Kidney capillary endothelial cell (primary cell): Measurements from ENCODE around the gene COL19A1.
"Not testable (repeated sequence)": the region's sequence is repeated elsewhere in the genome, so short reads cannot be mapped to it uniquely, and the experiment has no call there.

Experiments
- DNase-seq: peaks from one replicate; pipeline ENCODE4 v3.0.0-alpha.2; 2018; ENCODE audit warnings: low spot score

Gene COL19A1

DNA sequence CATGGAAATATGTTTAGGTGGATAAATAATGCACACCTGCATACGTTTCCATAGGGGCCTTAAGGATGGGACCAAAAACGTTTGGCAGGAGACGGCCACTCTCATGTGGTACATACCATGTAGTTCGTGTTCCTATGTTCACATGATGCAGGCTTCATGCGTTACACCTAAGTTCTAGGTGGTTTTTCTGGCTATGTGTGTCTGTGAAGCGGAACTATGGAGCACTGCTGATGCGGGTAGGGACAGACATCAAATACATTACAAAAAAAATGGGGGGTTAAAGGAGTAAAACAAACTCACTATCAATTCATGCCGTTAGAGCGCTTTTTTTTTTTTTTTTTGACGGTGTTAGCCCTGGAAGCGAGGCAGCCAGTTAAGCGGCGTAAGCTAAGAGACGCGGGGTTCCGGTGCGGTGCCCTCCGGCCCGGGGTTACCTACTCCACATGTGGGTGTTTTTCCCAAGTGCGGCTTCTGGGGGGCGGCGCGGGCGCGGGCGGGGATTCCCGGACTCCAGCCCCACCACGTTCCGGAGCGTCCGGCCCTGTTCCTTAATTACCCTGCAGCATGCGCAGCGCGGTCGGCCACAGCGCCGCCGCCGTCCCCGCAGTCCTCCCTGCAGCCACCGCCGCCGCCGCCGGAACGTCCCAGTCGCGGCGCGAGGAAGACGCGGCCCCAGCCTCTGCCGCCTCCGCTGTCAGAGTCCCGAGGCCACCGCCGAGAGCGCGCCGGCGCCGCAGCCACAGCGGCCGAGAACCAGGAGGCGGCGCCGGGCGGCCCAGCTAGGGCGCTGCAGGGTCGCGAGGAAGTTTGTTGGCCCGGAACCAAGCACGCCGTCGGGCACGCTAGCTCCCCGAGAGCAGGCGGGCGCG, 648 bp downstream of the COL19A1 start:
- DNase-seq, result peak; percentile 55

DNA sequence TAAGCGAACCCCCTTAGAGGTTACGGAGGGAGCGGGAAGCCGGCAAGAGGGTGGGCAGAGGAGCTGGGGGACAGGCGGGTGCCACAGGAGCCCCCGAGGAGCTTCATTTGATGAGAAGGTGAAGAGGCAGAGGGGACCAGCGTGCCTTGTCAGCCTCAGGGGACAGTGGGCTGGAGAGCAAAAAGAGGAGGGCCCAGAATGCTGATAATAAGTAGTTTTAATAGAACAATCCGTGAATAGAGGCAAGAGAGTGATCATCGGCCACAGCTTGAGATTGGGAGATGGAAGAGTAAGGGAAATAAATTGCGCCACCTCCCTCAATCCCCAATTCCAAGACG, 1.3 kb downstream of the COL19A1 start:
- peak; percentile 8 for DNase-seq

DNA sequence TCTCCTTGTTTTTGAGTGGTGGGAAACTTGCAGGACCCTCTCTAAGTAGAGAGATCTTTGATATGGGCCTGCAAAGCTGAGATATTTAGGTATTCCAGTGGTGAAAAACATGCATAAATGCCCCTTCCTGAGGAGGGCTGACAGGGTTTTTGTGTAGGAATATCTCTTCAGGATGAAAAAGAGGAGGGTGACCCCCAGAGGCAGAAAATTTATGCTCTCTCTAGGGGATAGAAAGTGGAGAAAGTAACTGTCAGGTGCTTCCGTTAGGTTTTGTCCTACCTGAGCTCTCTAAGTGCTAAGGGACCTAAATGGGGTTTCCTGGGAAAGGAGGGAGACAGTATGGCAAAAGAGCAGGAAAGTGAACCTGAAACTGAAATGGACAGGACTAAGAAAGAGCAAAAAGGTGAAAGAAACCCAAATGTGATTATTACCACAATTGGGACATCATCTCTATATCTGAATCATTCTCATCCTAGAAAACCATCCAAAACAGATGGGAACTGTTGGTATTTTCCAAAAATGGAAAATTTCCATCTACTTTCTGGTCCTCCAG, 2.0 kb downstream of the COL19A1 start:
- DNase-seq, result no peak

DNA sequence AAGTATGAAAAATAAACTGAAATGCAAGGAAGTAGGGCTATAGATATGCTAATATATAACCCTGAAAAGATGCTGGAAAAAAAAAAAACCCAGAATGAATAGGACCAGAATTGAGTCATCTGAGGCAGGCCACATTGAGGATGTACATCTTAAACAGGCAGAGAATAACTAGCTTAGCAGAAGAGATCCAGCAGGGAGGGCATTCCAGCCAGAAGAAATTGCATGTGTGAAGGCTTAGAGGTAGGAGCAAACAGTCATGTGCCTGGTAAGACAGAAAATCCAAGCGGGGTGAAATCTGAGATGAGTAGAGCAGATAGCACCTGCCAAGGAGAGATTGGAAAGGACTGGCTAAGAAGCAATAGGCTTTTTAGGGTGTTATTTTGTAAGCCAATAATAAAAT, 2.6 kb downstream of the COL19A1 start:
- DNase-seq, result no peak

DNA sequence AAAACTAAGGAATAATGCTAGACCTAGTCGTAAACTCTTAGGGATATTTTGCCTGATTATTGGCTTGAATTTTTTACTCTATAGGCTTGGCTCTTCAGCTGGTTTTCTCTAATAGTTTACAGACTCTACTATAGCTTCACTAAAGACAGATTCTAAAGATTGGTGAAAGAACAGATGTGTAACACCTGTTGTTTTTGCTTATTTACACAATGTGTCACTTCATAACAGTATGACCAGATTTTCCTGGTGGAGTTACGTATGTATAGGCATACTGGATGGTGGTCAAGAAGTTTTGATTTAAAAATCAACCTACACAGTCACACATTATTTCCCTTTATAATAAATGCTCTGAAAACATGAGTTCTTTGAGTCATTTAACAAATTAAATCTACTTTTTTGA, 4.8 kb downstream of the COL19A1 start:
- no peak for DNase-seq

DNA sequence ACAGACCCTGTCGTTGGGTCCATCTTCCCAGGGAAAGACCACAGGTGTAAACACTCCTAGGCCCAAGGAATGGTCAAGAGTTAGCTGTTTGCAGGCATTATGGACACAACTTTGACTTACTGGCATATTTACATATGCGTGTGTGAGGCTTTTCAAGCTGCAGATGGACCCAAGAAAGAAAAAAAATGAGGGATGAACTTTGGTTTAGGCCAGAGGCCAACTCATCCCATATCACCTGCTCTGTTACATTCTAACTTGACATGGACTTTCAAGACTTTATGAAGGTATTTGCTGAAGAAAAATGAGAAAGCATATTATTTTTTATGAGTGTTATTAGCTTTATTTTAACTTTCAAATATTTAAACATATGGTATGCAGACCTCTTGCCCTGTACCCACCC, 6.9 kb downstream of the COL19A1 start:
- no peak for DNase-seq

DNA sequence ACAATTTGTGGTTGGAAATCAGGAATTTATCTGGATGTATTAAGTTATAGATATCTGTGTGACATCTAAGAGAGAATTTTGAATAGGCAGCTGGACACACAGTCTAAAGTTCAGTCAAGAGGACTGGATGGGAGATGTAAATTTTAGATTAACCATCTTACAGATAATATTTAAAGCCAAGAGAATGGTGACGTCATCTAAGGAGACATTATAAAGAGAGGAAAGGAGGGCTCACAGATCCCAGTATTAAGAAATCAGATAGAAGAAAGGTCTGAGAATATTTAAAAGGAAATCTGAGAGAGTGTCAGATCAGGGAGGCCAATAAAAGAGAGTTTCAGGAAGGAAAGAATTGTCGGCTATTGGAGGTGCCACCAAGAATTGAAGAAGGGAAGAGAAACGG, 9.4 kb downstream of the COL19A1 start:
- no peak for DNase-seq

DNA sequence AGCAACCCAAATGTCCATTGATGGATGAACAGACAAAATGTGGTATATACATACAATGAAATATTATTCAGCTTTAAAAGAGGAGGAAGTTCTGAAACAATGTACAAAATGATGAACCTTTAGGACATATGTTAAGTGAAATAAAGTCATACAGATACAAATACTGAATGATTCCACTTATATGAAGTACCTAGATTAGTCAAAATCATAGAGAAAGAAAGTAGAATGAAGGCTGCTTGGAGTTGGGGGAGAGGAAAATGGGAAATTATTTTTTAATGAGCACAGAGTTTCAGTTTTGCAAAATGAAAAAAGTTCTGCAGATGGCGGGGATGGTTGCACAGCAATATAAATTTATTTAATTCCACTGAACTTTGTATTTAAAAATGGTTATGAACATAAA, 12.4 kb downstream of the COL19A1 start:
- DNase-seq, result no peak

DNA sequence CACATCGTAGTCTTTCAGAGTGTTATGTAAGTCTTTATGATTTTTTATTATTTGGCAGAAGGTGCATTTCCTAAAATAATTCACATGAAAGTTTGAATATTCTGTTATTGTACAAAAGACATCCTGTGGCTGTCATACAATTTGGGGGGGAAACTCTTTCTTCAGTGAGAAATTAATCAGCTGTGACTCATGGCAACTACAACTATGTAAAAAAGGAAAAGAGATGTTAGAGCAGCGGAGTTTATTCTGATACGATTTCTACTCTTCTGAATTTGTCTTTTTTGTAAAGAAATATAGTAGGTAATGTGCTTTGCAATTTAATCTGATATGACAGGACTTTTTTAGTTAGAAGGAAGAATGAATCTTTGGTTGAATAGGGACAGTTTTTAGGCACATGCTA, 14.2 kb downstream of the COL19A1 start:
- peak; percentile 22 for DNase-seq

DNA sequence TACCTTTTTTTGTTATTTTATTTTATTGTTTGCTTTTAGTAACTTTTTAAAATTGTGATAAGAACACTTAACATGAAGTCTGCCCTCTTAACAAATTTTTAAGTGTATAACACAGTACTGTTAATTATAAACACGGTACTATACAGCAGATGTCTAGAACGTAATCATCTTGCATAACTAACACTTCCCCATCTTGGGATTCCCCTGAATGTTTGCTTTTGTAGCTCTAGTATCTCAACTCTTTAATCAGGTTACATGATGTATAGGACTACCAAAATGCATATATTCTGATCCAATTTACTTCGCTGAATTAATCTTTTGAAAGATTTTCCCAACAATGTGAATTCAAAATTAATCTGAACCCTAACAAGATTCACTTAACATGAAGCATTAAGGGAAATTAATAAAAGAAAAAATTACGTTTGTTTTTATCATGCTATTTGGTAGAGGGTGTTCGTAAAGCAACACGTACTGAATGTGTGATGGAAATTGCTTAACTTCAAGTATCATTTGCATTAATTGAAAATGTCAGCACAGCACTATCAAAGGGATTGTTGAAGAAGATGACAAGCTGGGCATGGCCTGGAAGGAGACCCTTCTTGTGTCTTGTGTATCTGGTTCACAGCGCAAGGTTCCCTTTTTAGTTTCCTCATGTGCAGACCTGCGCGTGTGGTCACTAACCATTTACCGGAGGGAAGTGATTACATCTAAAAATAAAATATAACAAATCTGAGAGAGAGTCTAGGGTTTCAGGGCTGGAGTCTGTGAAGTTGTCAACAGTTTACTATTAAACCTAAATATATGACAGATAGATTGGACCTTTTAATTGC, 15.2 kb downstream of the COL19A1 start:
- no peak for DNase-seq

DNA sequence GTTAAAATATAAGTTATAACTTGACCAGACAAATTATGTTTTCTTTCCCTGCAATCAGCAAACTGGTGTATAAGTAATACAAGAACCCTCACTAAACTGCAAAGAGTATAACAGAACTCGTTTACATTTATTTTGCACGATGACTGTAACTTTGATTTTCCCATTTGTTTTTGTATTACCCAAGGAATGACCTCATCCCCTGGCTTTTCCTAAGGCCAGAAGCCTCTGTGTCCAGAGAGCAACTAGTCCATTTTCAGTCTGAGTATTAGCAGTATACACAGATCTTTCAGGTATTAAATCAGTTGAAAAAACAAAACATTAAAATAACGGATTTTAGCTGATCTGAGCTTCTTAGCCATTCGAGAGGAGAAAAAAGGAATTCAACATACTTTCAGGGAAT, 17.2 kb downstream of the COL19A1 start:
- DNase-seq, result no peak

DNA sequence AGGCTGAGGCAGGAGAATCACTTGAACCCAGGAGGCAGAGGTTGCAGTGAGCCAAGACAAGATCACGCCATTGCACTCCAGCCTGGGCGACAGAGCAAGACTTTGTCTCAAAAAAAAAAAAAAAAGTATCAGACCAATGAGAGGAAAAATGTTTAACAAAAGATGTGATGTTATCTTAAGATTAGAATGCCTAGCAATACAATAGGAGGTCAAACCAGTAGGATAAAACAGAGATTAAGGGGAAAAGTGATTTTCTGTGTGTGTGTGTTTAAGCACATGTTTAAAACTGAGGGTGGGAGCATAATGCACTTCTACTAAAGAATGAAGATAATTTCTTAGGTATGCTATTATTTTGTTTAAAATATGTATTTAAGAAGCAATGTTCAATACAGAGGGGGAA, 17.9 kb downstream of the COL19A1 start:
- DNase-seq, result no peak

DNA sequence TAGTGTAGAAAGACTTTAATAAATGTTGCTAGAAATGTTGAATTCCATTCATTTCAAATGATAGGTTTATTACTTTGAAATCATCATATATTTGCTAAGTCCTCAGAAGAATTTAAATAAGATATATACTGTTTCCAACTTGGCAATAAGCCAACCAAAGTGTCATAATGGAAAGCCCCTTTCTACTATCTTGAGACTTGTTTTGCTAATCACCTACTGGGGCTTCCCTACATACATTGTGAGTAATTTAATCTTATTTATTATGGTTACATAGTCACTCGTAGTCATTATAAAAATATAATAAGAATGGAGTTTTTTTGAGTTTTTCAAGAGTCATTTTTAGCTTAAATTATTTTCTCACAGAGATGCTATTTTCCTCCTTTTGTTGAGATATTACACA, 20.7 kb downstream of the COL19A1 start:
- DNase-seq, result no peak

DNA sequence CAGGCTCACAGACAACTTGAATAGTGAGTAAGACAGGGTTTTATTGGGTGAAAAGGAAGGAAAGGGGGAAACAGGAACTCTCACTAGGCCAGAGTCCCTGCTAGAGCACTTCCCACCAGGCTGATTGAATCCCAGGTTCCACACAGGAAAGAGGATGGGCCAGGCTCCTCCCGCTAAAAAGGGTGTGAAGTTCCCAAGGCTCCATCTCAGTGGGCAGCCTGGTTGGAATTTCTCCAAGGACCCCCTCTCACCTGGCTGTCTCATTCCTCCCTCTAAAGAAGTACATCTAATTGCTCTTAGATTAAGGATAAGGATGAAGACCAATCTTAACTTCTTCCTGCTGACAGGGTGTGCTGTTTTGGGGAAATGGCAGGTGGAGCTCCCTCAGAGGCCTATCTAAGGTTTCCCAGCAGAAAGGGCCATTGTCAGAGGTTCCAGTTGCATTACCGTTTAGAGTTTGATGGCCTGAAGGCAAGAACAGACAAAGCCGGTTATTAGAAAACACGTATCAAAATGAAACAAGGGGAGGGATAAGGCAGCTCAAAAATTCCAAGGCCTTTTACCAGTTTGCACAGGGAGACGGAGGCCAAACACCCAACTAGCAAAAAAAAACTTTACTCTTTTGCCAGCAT, 21.5 kb downstream of the COL19A1 start:
- no peak for DNase-seq

DNA sequence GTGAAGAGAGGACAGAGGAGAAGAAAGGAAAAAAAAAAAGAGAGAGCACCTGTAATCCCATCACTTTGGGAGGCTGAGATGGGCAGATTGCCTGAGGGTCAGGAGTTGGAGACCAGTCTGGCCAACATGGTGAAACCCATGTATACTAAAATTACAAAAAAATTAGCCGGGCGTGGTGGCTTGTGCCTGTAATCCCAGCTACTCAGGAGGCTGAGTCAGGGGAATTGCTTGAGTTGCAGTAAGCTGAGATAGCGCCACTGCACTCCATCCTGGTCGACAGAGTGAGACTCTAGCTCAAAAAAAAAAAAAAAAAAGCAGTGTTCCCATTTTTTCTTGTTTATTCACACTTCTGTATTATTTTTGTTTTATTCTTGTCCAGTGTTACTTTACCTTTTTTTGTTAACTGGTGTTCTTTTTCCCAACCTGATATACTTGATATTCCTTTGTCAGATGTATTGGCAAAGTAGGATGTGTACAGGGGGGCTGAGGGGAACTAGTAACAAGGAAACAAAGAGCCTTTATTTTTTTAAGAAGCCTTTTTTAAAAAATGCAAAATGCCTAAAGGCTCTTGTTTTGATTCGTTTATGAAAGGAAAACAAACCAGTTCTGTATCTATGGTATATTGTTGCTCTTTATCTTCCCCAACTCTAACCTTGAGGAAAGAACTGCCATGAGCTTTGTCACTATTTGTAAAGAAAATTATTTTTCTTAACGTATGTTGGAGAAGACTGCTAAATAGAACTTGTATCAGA, 22.3 kb downstream of the COL19A1 start:
- no peak for DNase-seq

DNA sequence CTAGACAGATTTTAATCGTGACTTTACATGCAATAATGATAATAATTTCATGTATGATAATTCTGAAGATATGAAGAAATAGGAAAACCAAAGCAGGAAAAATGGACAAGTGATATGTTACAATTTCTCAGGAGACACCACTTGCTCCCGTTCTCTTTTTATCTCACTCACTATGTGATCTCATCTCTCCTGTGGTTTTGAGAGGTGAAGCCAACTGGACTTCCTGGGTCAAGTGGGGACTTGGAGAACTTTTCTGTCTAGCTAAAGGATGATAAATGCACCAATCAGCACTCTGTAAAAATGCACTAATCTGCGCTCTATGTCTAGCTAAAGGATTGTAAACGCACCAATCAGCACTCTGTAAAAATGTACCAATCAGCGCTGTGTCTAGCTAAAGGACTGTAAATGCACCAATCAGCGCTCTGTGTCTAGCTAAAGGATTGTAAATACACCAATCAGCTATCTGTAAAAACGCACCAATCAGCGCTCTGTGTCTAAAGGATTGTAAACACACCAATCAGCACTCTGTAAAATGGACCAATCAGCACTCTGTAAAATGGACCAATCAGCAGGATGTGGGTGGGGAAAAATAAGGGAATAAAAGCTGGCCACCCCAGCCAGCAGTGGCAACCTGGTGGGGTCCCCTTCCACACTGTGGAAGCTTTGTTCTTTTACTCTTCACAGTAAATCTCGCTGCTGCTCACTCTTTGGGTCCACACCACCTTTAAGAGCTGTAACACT, 23.0 kb downstream of the COL19A1 start:
- DNase-seq, result not testable (repeated sequence)

DNA sequence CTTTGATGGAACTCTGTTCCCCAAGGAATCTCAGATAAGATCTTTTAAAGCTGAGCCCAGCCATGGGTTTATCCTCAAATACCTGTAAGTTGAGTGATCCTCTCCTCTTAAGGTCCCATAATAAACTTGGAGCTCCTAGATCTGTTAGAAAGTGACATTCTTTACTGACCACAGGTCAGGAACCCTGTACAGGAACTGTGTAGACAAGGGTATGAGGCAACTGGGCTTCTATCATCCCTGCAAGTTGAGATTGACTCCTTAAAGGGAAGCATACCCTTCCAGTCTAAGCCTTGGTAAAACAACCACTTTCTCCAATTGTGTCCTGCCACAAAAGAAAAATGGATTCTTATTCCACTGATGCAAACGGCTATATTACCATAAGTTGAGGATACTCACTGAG, 26.2 kb downstream of the COL19A1 start:
- DNase-seq, result not testable (repeated sequence)

DNA sequence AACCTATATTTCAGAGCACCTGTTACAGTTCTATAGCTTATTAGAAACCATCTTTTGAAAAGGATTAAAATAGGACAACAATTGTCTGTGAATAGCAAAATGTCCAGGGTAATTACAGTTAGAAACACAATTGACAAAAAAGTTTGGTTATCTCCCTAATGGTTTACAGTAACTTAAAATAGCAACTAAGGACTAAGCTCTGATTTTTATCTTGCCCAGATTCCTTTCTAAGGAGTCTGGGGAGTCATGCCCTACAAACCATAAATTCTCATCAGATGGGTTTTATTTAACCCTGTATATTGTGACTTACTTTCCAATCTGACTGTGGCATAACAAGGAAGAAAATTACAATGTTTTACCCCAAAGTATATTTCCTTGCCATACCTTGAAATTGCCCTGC, 26.9 kb downstream of the COL19A1 start:
- not testable (repeated sequence) for DNase-seq

DNA sequence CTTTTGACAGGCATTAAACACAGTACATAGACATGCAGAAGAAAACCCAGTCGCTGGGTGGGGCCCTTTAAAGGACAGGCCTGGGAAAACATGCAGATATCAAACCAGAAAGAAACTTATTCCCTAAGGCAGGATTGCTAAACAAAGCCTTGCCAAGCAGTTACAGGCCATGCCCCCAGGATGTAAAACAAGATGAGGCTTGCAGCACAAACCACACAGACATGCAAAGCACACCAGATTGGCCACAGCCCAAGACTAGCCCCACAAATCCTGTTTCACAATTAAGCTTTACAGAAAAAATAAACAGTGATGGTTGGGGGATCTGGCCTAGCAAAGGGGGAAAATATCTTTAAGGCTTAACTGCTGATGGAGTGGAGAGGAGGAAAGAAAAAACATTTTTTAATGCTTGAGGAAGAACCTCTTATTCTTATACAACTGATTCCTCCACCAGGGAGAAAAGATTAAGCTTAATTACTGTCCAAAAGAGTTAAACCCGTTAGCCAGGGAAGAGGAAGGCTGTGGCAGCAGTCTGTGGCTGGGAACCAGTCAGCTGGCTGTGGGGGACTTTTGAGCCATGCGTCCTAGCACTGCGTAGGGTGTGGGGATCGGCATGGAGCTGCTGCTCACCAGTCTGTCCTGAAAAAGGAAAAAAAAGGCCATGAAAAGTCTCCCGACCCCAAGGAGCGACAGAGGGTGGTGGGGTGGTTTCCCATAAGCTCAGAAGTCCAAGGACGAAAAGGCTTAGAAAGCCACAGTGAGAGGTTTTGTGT, 28.4 kb downstream of the COL19A1 start:
- DNase-seq, result no peak

DNA sequence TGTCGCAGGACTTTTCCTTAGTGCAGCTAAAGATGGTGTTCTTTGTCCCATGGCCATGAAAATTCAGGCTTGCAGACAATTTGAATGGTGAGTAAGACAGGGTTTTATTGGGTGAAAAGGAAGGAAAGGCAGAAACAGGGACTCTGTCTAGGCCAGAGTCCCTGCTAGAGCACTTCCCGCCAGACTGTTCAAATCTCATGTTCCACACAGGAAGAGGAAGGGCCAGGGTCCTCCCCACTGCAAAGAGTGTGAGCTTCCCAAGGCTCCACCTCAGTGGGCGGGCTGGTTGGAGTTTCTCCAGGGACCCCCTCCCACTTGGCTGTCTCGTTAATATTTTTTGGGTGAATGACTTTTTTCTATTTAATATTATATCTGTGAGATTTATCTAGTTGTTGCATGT, 29.0 kb downstream of the COL19A1 start:
- no peak for DNase-seq
